H1 (cell line): ENCODE measurements around the gene TPBG. TPM values are rescaled to one million over a fixed set of nuclear protein-coding genes. Genes with fewer than 3 reads are reported as not detected.

Experiments
- ASH2L ChIP-seq: fragments of 200-600, 300-600 bp; sonication (generic); IDR thresholded peaks from one replicate; pipeline ENCODE4 v1.7.1; 2017; ENCODE audit warnings: low read length
- SAP30 ChIP-seq: fragments of 300-600 bp; sonication (generic); IDR thresholded peaks from 2 replicates; pipeline ENCODE4 v1.7.1; 2012; ENCODE audit warnings: low read length, moderate library complexity, mild to moderate bottlenecking, inconsistent platforms; ENCODE audit not compliant: insufficient read depth, insufficient replicate concordance
- SP4 ChIP-seq: IDR thresholded peaks from 2 replicates; pipeline ENCODE4 v1.6.1; 2012; ENCODE audit warnings: low read length, inconsistent platforms
- polyA plus RNA-seq, 7 experiments: library from polyadenylated mRNA; depleted of rRNA in 3 of 7; stranded (reverse) in 5 of 7; unstranded in 2 of 7; fragments of >200 nt in 5 of 7; fragments of 200-250 nt in 2 of 7; gene quantifications; 1 replicate in 5 of 7; 2 replicates in 1 of 7; 4 replicates in 1 of 7; pipeline versions ENCODE4 v1.2.1 to v1.2.3, GENCODE V29; 2011 to 2013; ENCODE audit warnings: missing spikeins in 2 of 7, mixed read lengths in 2 of 7
- total RNA-seq: library from RNA; stranded (reverse); fragmentation: NEBNext Ultra II Directional; extraction: Animal tissue kit (Norgen Biotek cat#: 25700); gene quantifications from 2 replicates; pipeline ENCODE4 v1.2.1, GENCODE V29; 2021

Gene TPBG
- total and polyA plus RNA-seq, 2 of the 8 experiments (the other 6 are each of a cell fraction or from before 2014, with no cell fraction given): 28.4 to 33.6 TPM

- no peak for TF ChIP-seq ASH2L
- TF ChIP-seq SP4: no peak
- TF ChIP-seq SAP30: no peak
Measured at GRCh38 chr6:82397962-82398692, 34.5 kb downstream of the TPBG start (continued).
